Retina (tissue), 1 donor: ENCODE measurements around the gene RNFT2.

Experiments used
- DNase-seq: peaks from one replicate; pipeline ENCODE4 v3.0.0-alpha.2; 2016

The RNFT2 gene

GRCh38 chr12:116880817-116881324 lies 142.8 kb downstream of the RNFT2 start:
- DNase-seq = peak; percentile 65

GRCh38 chr12:116881325-116881876 lies 143.3 kb downstream of the RNFT2 start, which contains the start of gene HRK:
TSS of gene HRK (minus strand) at chr12:116881441. CDS start at chr12:116881307, 134 bp downstream.
- peak; percentile 44 for DNase-seq

- no peak for DNase-seq
Measured at GRCh38 chr12:116881877-116882507, 143.9 kb downstream of the RNFT2 start.

GRCh38 chr12:116882742-116883141 lies 144.6 kb downstream of the RNFT2 start:
- peak; percentile 41 for DNase-seq

- DNase-seq = no peak
Measured at GRCh38 chr12:116884871-116885270, 146.8 kb downstream of the RNFT2 start.

GRCh38 chr12:116885491-116885890 lies 147.4 kb downstream of the RNFT2 start:
- no peak for DNase-seq

- no peak for DNase-seq
Measured at GRCh38 chr12:116887244-116887643, 149.1 kb downstream of the RNFT2 start.

- no peak for DNase-seq
Measured at GRCh38 chr12:116887897-116888296, 149.8 kb downstream of the RNFT2 start.

GRCh38 chr12:116890330-116890729 lies 152.2 kb downstream of the RNFT2 start:
- DNase-seq = no peak

- no peak for DNase-seq
Measured at GRCh38 chr12:116891019-116891418, 152.9 kb downstream of the RNFT2 start.

GRCh38 chr12:116892349-116893140 lies 154.4 kb downstream of the RNFT2 start:
- DNase-seq = no peak

GRCh38 chr12:116894913-116895312 lies 156.8 kb downstream of the RNFT2 start:
- DNase-seq = no peak

GRCh38 chr12:116896411-116896924 lies 158.4 kb downstream of the RNFT2 start:
- no peak for DNase-seq

GRCh38 chr12:116897476-116897875 lies 159.4 kb downstream of the RNFT2 start:
- no peak for DNase-seq

GRCh38 chr12:116898669-116899068 lies 160.6 kb downstream of the RNFT2 start:
- DNase-seq = no peak

GRCh38 chr12:116901612-116902011 lies 163.5 kb downstream of the RNFT2 start:
- DNase-seq = no peak
